ENCODE results near the gene CD8B.

Gene CD8B

GRCh38 chr2:86768189-86768949, 93.3 kb downstream of the CD8B start:
- DNase-seq = no peak

Measured in stimulated activated naive CD4-positive, alpha-beta T cell (primary cell).